ENCODE measurements around the gene ITSN2.

DNA sequence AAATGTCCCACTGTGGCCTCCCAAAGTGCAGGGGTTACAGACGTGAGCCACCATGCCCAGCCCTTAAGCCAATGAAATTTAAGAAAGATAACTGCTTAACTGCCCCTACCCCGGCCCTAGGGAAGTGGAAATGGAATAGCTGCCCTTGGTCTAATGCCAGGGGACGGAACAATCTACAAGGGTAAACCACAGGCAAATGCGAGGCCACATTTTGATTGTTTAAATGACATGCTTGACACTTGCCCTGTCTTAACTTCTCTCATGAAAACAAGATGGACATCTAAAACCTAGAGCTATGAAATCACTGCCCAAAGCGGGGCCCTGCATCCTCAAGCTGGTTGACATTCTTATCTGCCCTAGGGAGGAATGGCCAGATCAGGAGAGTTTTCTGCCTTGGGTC is 5.5 kb upstream of the ITSN2 start:
- TF ChIP-seq, protein P1, sequence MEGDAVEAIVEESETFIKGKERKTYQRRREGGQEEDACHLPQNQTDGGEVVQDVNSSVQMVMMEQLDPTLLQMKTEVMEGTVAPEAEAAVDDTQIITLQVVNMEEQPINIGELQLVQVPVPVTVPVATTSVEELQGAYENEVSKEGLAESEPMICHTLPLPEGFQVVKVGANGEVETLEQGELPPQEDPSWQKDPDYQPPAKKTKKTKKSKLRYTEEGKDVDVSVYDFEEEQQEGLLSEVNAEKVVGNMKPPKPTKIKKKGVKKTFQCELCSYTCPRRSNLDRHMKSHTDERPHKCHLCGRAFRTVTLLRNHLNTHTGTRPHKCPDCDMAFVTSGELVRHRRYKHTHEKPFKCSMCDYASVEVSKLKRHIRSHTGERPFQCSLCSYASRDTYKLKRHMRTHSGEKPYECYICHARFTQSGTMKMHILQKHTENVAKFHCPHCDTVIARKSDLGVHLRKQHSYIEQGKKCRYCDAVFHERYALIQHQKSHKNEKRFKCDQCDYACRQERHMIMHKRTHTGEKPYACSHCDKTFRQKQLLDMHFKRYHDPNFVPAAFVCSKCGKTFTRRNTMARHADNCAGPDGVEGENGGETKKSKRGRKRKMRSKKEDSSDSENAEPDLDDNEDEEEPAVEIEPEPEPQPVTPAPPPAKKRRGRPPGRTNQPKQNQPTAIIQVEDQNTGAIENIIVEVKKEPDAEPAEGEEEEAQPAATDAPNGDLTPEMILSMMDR (IDR thresholded peaks at IDR 0.05) = no peak
- TF ChIP-seq POLR2A (IDR thresholded peaks at IDR 0.05) = no peak

Data from lower leg skin (tissue), 3 donors.